ENCODE results near the gene ALG11. TPM values are rescaled to one million over a fixed set of nuclear protein-coding genes. Genes with fewer than 3 reads are reported as not detected.

Gene ALG11
- total and polyA plus RNA-seq, 11 donors: 4.0 to 32.9 (median 19.3) TPM

- no peak for TF ChIP-seq POLR2A (IDR thresholded peaks at IDR 0.05)
- no peak for TF ChIP-seq CTCF (IDR thresholded peaks at IDR 0.05)
- H3K4me1 ChIP-seq: peaks cover 0 to 43% (median 20%) of the 10 kb centered on the region in 12 donors
- peak overlapping the region in 9 of 12 donors; percentile 30 to 68 (median 47) for H3K27ac ChIP-seq
- no peaks in the 10 kb centered on the region for H3K27me3 ChIP-seq
- H3K9me3 ChIP-seq: no peaks in the 10 kb centered on the region
- H3K4me3 ChIP-seq: peak overlapping the region in 1 of 12 donors; percentile 8
- ATAC-seq (peak; percentile 71 to 82 (median 80)), DNase-seq (peak in 4 of 5 donors; percentile 27 to 65 (median 37))
- intact Hi-C loops (cut with DNase I): loop anchor here in 4 of 10 donors (5.0 to 10.0 kb wide), 4 partner anchors 44 to 181 kb away; no protein-coding TSS in a partner anchor
- 41 to 49% (median 44%) methylated on average over 9 of the region's 9 CpGs for WGBS, 4 donors
- no peaks in the 10 kb centered on the region for H3K36me3 ChIP-seq
Observed at GRCh38 chr13:51995677-51996551, 16.3 kb upstream of the ALG11 start.

DNA sequence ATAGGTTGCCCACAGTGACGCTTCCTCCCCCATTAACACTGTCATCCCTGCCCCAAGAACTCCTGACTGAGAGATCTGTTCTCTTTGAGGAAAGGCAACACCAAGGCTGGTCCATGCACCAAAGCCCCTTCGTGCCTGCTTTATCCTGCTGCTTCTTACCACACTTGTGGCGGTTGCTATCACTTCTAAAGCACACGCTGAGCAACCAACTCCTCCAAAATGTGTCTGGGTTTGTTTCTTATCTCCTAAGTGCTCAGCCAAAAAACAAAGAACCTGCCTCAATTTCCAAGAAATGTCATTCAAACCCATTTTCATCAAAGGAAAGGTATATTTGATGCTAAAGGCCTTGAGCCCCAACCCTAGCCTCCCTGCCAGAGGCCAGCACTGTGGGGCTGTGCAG, 15.6 kb upstream of the ALG11 start:
- no peaks in the 10 kb centered on the region for H3K27me3 ChIP-seq
- WGBS, 4 donors: 90 to 100% (median 91%) methylated on average over 4 of the region's 4 CpGs

GRCh38 chr13:51997186-51997585, 15.0 kb upstream of the ALG11 start:
- Histone ChIP-seq H3K9me3 (no peaks in the 10 kb centered on the region), H3K4me3 (no peak overlapping the region), H3K4me1 (peaks cover 0 to 43% (median 20%) of the 10 kb centered on the region in 12 donors), H3K27ac (no peak overlapping the region), H3K36me3 (no peaks in the 10 kb centered on the region), H3K27me3 (no peaks in the 10 kb centered on the region)
- TF ChIP-seq CTCF (IDR thresholded peaks at IDR 0.05) (no peak), POLR2A (IDR thresholded peaks at IDR 0.05) (no peak)
- WGBS, 4 donors: 91 to 99% (median 95%) methylated on average over 2 of the region's 2 CpGs
- DNase-seq (no peak), ATAC-seq (no peak)
- intact Hi-C loops (cut with DNase I): loop anchor here in 4 of 10 donors (5.0 to 10.0 kb wide), 4 partner anchors 45 to 182 kb away; no protein-coding TSS in a partner anchor

More for the DNA sequence above, 15.6 kb upstream of the ALG11 start:
- intact Hi-C loops (cut with DNase I): loop anchor here in 4 of 10 donors (5.0 to 10.0 kb wide), 4 partner anchors 44 to 182 kb away; no protein-coding TSS in a partner anchor
- Histone ChIP-seq H3K27ac (peak overlapping the region in 3 of 12 donors; percentile 30 to 56 (median 54)), H3K9me3 (no peaks in the 10 kb centered on the region), H3K36me3 (no peaks in the 10 kb centered on the region), H3K4me3 (no peak overlapping the region), H3K4me1 (peaks cover 0 to 43% (median 20%) of the 10 kb centered on the region in 12 donors)
- TF ChIP-seq POLR2A (IDR thresholded peaks at IDR 0.05): no peak
- TF ChIP-seq CTCF (IDR thresholded peaks at IDR 0.05): no peak
- DNase-seq: no peak
- no peak for ATAC-seq

All from heart left ventricle (tissue), 16 donors.